ENCODE measurements around the gene KIAA0930. TPM values are rescaled to one million over a fixed set of nuclear protein-coding genes. Genes with fewer than 3 reads are reported as not detected.

Gene KIAA0930
- total RNA-seq, 1 donor from 2014 or later = 107 TPM

GRCh38 chr22:45225732-45226502 lies 14.8 kb downstream of the KIAA0930 start:
- no peaks in the 10 kb centered on the region for H3K9me3 Mint-ChIP-seq (ENCODE audit: unreplicated experiment)
- FAIRE-seq (no peak), DNase-seq (ENCODE audit: low read depth) (no peak)
- Histone ChIP-seq H3K27me3 (ENCODE audit: insufficient read depth, low read length) (no peaks in the 10 kb centered on the region), H4K20me1 (ENCODE audit: insufficient read depth, low read length) (peaks cover 70% of the 10 kb centered on the region), H2AFZ (ENCODE audit: low read depth, low read length) (no peak overlapping the region), H3K27ac (ENCODE audit: low read depth, low read length) (no peak overlapping the region), H3K4me3 (ENCODE audit: insufficient read depth, low read depth, low read length) (no peak overlapping the region), H3K79me2 (ENCODE audit: insufficient read depth, low read length) (peaks cover 11% of the 10 kb centered on the region), H3K9me3 (ENCODE audit: insufficient read depth, low read depth, low read length) (no peaks in the 10 kb centered on the region), H3K36me3 (ENCODE audit: insufficient read depth, low read length) (no peaks in the 10 kb centered on the region), H3K4me2 (ENCODE audit: low read length) (no peak overlapping the region), H3K9ac (ENCODE audit: low read length) (no peak overlapping the region), H3K4me1 (ENCODE audit: insufficient read depth, low read length) (peaks cover 5% of the 10 kb centered on the region)
- peaks cover 23% of the 10 kb centered on the region for H3K4me1 Mint-ChIP-seq (ENCODE audit: low read depth, unreplicated experiment)
- H3K4me3 Mint-ChIP-seq (ENCODE audit: unreplicated experiment) = no peak overlapping the region
- TF ChIP-seq EZH2 (IDR thresholded peaks at IDR 0.05; ENCODE audit: insufficient read depth, low read length) = no peak
- TF ChIP-seq, protein P1, sequence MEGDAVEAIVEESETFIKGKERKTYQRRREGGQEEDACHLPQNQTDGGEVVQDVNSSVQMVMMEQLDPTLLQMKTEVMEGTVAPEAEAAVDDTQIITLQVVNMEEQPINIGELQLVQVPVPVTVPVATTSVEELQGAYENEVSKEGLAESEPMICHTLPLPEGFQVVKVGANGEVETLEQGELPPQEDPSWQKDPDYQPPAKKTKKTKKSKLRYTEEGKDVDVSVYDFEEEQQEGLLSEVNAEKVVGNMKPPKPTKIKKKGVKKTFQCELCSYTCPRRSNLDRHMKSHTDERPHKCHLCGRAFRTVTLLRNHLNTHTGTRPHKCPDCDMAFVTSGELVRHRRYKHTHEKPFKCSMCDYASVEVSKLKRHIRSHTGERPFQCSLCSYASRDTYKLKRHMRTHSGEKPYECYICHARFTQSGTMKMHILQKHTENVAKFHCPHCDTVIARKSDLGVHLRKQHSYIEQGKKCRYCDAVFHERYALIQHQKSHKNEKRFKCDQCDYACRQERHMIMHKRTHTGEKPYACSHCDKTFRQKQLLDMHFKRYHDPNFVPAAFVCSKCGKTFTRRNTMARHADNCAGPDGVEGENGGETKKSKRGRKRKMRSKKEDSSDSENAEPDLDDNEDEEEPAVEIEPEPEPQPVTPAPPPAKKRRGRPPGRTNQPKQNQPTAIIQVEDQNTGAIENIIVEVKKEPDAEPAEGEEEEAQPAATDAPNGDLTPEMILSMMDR (IDR thresholded peaks at IDR 0.05; ENCODE audit: insufficient read depth, low read depth, low read length) = no peak
- H3K27me3 Mint-ChIP-seq (ENCODE audit: low read depth, unreplicated experiment) = no peaks in the 10 kb centered on the region
- H3K36me3 Mint-ChIP-seq (ENCODE audit: low read depth, unreplicated experiment) = peaks cover 3% of the 10 kb centered on the region
- H3K27ac Mint-ChIP-seq (ENCODE audit: unreplicated experiment) = peak overlapping the region; percentile 75

DNA sequence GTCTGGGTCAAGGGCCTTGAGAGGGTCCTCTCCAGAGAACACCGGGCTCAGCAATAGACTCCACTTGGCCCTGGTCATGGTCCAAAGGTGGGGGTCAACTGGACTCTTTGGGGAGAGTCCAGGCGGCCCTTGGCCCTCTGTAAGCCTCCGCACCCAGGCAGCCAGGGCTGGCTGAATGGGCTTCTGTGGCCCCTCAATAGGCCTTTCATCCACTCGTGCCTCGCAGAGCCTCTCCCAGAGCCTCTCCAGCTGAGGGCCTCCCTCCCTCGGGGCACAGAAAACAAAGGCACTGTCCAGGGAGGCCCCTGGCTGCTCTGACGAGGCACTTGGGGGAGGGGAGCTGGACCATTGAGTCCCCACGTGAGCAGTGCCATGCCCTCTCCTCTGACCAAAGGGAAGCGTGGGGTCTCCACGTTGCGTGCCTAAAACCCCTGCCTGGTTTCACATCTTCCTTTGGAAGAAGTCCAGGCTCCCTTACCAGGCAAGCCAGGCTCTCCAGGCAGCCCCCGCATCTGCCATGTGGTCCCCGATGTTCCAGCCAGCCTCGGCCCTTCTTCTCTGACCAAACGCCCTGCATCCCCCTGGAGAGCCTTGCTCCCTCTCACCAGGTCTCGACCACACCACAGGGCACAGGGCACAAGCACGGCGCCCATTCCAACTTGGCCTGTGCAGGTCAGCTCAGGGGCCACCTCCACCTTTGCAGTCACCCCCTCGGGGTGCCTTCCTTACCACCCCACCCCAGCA lies 15.5 kb downstream of the KIAA0930 start:
- no peak overlapping the region for H3K27ac ChIP-seq (ENCODE audit: low read depth, low read length)
- no peak overlapping the region for H3K4me2 ChIP-seq (ENCODE audit: low read length)
- H3K9me3 ChIP-seq (ENCODE audit: insufficient read depth, low read depth, low read length) = no peaks in the 10 kb centered on the region
- H3K36me3 Mint-ChIP-seq (ENCODE audit: low read depth, unreplicated experiment) = no peaks in the 10 kb centered on the region
- H3K36me3 ChIP-seq (ENCODE audit: insufficient read depth, low read length) = no peaks in the 10 kb centered on the region
- H4K20me1 ChIP-seq (ENCODE audit: insufficient read depth, low read length) = peaks cover 68% of the 10 kb centered on the region
- H2AFZ ChIP-seq (ENCODE audit: low read depth, low read length) = no peak overlapping the region
- TF ChIP-seq, protein P1 (IDR thresholded peaks at IDR 0.05; ENCODE audit: insufficient read depth, low read depth, low read length) = no peak
- no peaks in the 10 kb centered on the region for H3K27me3 Mint-ChIP-seq (ENCODE audit: low read depth, unreplicated experiment)
- H3K27me3 ChIP-seq (ENCODE audit: insufficient read depth, low read length) = no peaks in the 10 kb centered on the region
- H3K9ac ChIP-seq (ENCODE audit: low read length) = no peak overlapping the region
- H3K4me1 ChIP-seq (ENCODE audit: insufficient read depth, low read length) = peaks cover 5% of the 10 kb centered on the region
- H3K4me1 Mint-ChIP-seq (ENCODE audit: low read depth, unreplicated experiment) = peaks cover 23% of the 10 kb centered on the region
- H3K79me2 ChIP-seq (ENCODE audit: insufficient read depth, low read length) = peaks cover 9% of the 10 kb centered on the region
- no peak overlapping the region for H3K27ac Mint-ChIP-seq (ENCODE audit: unreplicated experiment)
- FAIRE-seq = no peak
- H3K4me3 ChIP-seq (ENCODE audit: insufficient read depth, low read depth, low read length) = no peak overlapping the region
- no peaks in the 10 kb centered on the region for H3K9me3 Mint-ChIP-seq (ENCODE audit: unreplicated experiment)
- DNase-seq (ENCODE audit: low read depth) = no peak
- H3K4me3 Mint-ChIP-seq (ENCODE audit: unreplicated experiment) = no peak overlapping the region

Measured in astrocyte (in vitro differentiated cells and primary cell).